MM.1S (cell line): ENCODE measurements around the gene CLCF1.

Experiments
- DNase-seq: peaks from one replicate; pipeline ENCODE4 v3.0.0-alpha.2; 2015
- H2AFZ ChIP-seq: fragments of 300-600 bp; sonication (generic); 2 replicates; pipeline ENCODE4 v1.6.0; 2016; ENCODE audit warnings: antibody characterized with exemption, low read length
- H3F3A ChIP-seq: fragments of 300-600 bp; sonication (generic); 2 replicates; pipeline ENCODE4 v1.6.1; 2016; ENCODE audit warnings: mild to moderate bottlenecking, antibody characterized with exemption, low read length, moderate library complexity, mixed read lengths; ENCODE audit not compliant: insufficient read depth
- H3K27ac ChIP-seq: fragments of 300-600 bp; sonication (generic); 2 replicates; pipeline ENCODE4 v1.5.1; 2016; ENCODE audit warnings: mild to moderate bottlenecking, low read length
- H3K27me3 ChIP-seq: fragments of 300-600 bp; sonication (generic); replicated peaks from 2 replicates; pipeline ENCODE4 v1.6.0; 2016; ENCODE audit warnings: low read length; ENCODE audit not compliant: insufficient read depth
- H3K36me3 ChIP-seq: fragments of 300-600 bp; sonication (generic); replicated peaks from 2 replicates; pipeline ENCODE4 v1.6.1; 2016; ENCODE audit warnings: mild to moderate bottlenecking, low read length, mixed read lengths; ENCODE audit not compliant: insufficient read depth
- H3K4me1 ChIP-seq: fragments of 300-600 bp; sonication (generic); 2 replicates; pipeline ENCODE4 v1.6.1; 2016; ENCODE audit warnings: low read length, mixed read lengths
- H3K4me2 ChIP-seq: fragments of 300-600 bp; sonication (generic); 2 replicates; pipeline ENCODE4 v1.6.0; 2016; ENCODE audit warnings: low read depth, low read length
- H3K4me3 ChIP-seq: fragments of 300-600 bp; sonication (generic); 2 replicates; pipeline ENCODE4 v1.5.1; 2016; ENCODE audit warnings: low read length, mixed read lengths
- H3K79me2 ChIP-seq: fragments of 300-600 bp; sonication (generic); 2 replicates; pipeline ENCODE4 v1.6.1; 2016; ENCODE audit warnings: mixed run types, low read length, mixed read lengths
- H3K9ac ChIP-seq: fragments of 300-600 bp; sonication (generic); 2 replicates; pipeline ENCODE4 v1.6.1; 2016; ENCODE audit warnings: low read length, mixed read lengths
- H3K9me2 ChIP-seq: fragments of 300-600 bp; sonication (generic); replicated peaks from 2 replicates; pipeline ENCODE4 v1.6.1; 2016; ENCODE audit warnings: mild to moderate bottlenecking, low read length, mixed read lengths; ENCODE audit not compliant: insufficient read depth
- H3K9me3 ChIP-seq: fragments of 300-600 bp; sonication (generic); replicated peaks from 2 replicates; pipeline ENCODE4 v1.6.1; 2016; ENCODE audit warnings: mild to moderate bottlenecking, low read length, mixed read lengths; ENCODE audit not compliant: insufficient read depth
- H4K20me1 ChIP-seq: fragments of 300-600 bp; sonication (generic); 2 replicates; pipeline ENCODE4 v1.6.1; 2016; ENCODE audit warnings: mild to moderate bottlenecking, low read length, moderate library complexity, mixed read lengths; ENCODE audit not compliant: insufficient read depth
- CTCF ChIP-seq: fragments of 300-600 bp; sonication (generic); IDR thresholded peaks from 2 replicates; pipeline ENCODE4 v1.5.1; 2016; ENCODE audit warnings: antibody characterized with exemption, low read length, mixed read lengths
- EZH2 ChIP-seq: fragments of 300-600 bp; sonication (generic); optimal IDR thresholded peaks from 2 replicates; pipeline ENCODE3; 2017; ENCODE audit warnings: low read depth, mild to moderate bottlenecking, antibody characterized with exemption, low read length, mixed read lengths
- EZH2phosphoT487 ChIP-seq: fragments of 300-600 bp; sonication (generic); IDR thresholded peaks from 2 replicates; pipeline ENCODE4 v1.6.1; 2018; ENCODE audit warnings: antibody characterized with exemption, low read length

The CLCF1 gene

GRCh38 chr11:67387518-67387917, 14.1 kb upstream of the CLCF1 start:
- no peak overlapping the region for H3K9ac ChIP-seq
- H3K79me2 ChIP-seq: peaks cover 19% of the 10 kb centered on the region
- peaks cover 6% of the 10 kb centered on the region; the same call in 1 of the 2 replicates for H3K27me3 ChIP-seq
- H3K36me3 ChIP-seq: no peaks in the 10 kb centered on the region
- no peak overlapping the region for H3K4me2 ChIP-seq
- no peak overlapping the region for H3K27ac ChIP-seq
- DNase-seq: no peak
- no peak for TF ChIP-seq EZH2phosphoT487
- no peak for TF ChIP-seq EZH2
- no peak for TF ChIP-seq CTCF
- H4K20me1 ChIP-seq: no peaks in the 10 kb centered on the region
- H3K4me1 ChIP-seq: peaks cover 6% of the 10 kb centered on the region
- peaks cover 12% of the 10 kb centered on the region; the same call in 1 of the 2 replicates for H3F3A ChIP-seq
- no peaks in the 10 kb centered on the region for H3K9me3 ChIP-seq
- H3K9me2 ChIP-seq: no peaks in the 10 kb centered on the region
- H2AFZ ChIP-seq: no peak overlapping the region
- no peak overlapping the region for H3K4me3 ChIP-seq

DNA sequence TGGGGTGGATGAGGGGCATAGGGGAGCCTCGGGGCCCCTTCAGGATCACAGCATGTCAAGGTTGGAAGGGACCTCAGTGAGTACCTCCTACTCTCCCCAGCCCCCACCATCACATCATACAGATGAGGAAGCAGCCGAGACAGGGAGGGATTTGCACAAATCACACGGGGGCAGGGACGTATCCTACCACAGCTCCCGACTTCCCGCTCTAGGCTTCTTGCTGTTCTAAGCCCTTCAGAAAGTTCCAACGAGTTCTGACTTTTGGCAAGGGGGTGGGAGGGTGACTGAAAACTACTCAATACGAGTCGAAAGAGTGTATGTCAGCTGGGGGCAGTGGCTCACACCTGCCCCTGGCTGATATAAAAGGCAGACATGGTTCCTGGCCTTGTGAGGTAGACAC, 13.7 kb upstream of the CLCF1 start:
- Histone ChIP-seq H3K4me1 (peaks cover 10% of the 10 kb centered on the region), H3K9me2 (no peaks in the 10 kb centered on the region), H3K27me3 (peaks cover 6% of the 10 kb centered on the region; the same call in 1 of the 2 replicates), H3K27ac (no peak overlapping the region), H3K4me2 (no peak overlapping the region), H3K9me3 (no peaks in the 10 kb centered on the region), H3K9ac (no peak overlapping the region), H4K20me1 (no peaks in the 10 kb centered on the region), H3K36me3 (no peaks in the 10 kb centered on the region), H3F3A (peaks cover 12% of the 10 kb centered on the region; the same call in 1 of the 2 replicates), H3K79me2 (peaks cover 14% of the 10 kb centered on the region), H2AFZ (no peak overlapping the region), H3K4me3 (no peak overlapping the region)
- TF ChIP-seq CTCF (no peak), EZH2 (no peak), EZH2phosphoT487 (no peak)
- no peak for DNase-seq

DNA sequence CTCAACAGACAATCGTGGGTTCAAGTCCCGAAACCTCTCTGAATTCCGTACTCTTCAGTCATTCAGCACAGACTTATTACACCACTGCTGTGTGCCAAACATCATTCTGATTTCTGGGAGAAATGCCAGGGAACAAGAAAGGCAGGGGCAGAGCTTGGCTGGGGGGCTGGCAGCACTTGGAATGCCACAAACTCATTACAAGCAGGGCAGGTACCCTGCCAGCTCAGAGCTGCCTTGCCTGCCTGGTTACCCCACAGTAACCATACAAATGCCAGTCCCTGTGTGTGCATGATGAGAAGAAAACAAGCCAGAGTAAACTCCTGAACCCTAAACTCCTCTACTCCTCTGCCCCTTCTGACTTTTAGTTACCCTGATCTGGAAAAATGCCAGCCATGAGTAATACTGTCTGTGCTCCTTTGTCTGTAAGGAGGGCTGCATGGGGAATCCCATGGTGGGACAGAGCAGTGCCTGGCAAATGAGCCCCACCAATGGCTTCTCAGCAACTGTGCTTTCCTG, 11.5 kb upstream of the CLCF1 start:
- H3K9me2 ChIP-seq: no peaks in the 10 kb centered on the region
- H3K9ac ChIP-seq: no peak overlapping the region
- H3K4me2 ChIP-seq: no peak overlapping the region
- H3K27me3 ChIP-seq: peaks cover 6% of the 10 kb centered on the region; the same call in 1 of the 2 replicates
- 0 out of 2 replicates have a peak, but pooled peaks cover 4% of the 10 kb centered on the region for H3F3A ChIP-seq
- H4K20me1 ChIP-seq: no peaks in the 10 kb centered on the region
- no peak overlapping the region for H3K27ac ChIP-seq
- no peak for DNase-seq
- TF ChIP-seq EZH2 (no peak), EZH2phosphoT487 (no peak), CTCF (no peak)
- H3K4me3 ChIP-seq: no peak overlapping the region
- H2AFZ ChIP-seq: no peak overlapping the region
- peaks cover 18% of the 10 kb centered on the region for H3K4me1 ChIP-seq
- peaks cover 3% of the 10 kb centered on the region; the same call in 1 of the 2 replicates for H3K79me2 ChIP-seq
- H3K36me3 ChIP-seq: no peaks in the 10 kb centered on the region
- no peaks in the 10 kb centered on the region for H3K9me3 ChIP-seq
